ENCODE data around the gene LBHD1. TPM values are rescaled to one million over a fixed set of nuclear protein-coding genes. Genes with fewer than 3 reads are reported as not detected.
A peak's percentile ranks its signal among the peaks of the same experiment; 100 is the strongest.

The LBHD1 gene
- total and polyA plus RNA-seq, 2 of the 13 experiments (the other 11 are each of a cell fraction or from before 2014, with no cell fraction given) = 3.2 to 3.7 TPM

DNA sequence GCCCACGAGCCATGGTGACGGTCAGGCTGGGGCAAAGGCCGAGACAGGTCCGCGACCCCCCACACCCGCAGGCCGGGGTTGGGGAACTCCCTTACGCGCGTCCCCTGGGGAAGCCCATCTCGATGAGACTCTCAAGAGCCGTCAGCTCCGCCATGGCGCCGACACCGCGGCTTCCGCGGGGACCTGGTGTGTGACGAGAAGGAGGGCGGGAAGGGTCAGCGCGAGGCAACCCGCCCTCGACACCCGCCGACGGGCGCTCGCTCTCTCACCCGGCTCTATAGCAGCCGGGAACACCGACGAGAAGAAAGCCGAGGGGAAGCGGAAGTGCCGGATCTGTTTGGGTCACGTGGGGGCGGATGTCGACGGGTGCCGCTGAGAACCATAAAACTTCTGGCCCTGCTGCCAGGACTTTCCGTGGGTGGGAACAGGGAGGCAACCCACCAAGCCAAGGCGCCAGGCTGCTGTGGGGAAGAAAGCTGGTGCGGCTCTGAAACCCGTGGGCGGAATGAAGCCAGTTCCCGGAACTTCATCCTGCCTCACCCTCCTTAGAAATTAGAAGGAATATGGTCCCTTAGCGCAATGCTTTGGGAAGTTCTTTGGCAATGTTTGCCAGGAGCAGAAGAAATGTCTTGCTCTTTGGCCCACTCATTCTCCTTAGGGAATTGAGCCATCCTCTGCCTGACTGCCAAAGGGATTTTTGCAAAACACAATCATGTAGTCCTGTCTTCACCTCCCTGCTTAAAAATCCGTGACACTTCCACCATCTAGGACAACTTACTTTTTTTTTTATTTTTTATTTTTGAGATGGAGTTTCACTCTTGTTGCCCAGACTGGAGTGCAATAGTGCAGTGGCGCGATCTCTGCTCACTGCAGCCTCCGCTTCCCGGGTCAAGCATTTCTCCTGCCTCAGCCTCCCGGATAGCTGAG, 7.0 kb upstream of the LBHD1 start, which contains the start of gene UBXN1 (continued):
- TF ChIP-seq, protein P1, sequence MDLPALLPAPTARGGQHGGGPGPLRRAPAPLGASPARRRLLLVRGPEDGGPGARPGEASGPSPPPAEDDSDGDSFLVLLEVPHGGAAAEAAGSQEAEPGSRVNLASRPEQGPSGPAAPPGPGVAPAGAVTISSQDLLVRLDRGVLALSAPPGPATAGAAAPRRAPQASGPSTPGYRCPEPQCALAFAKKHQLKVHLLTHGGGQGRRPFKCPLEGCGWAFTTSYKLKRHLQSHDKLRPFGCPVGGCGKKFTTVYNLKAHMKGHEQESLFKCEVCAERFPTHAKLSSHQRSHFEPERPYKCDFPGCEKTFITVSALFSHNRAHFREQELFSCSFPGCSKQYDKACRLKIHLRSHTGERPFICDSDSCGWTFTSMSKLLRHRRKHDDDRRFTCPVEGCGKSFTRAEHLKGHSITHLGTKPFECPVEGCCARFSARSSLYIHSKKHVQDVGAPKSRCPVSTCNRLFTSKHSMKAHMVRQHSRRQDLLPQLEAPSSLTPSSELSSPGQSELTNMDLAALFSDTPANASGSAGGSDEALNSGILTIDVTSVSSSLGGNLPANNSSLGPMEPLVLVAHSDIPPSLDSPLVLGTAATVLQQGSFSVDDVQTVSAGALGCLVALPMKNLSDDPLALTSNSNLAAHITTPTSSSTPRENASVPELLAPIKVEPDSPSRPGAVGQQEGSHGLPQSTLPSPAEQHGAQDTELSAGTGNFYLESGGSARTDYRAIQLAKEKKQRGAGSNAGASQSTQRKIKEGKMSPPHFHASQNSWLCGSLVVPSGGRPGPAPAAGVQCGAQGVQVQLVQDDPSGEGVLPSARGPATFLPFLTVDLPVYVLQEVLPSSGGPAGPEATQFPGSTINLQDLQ (CRISPR knock-in tag; IDR thresholded peaks at IDR 0.05) = peak; percentile 29; the same call in 1 of the 2 replicates
- TF ChIP-seq STAG1 (CRISPR knock-in tag; IDR thresholded peaks at IDR 0.05) = no peak
- peak; percentile 10; the same call in 1 of the 2 replicates for TF ChIP-seq KLF12 (CRISPR knock-in tag; IDR thresholded peaks at IDR 0.05; ENCODE audit: borderline replicate concordance)
- TF ChIP-seq, protein P2, sequence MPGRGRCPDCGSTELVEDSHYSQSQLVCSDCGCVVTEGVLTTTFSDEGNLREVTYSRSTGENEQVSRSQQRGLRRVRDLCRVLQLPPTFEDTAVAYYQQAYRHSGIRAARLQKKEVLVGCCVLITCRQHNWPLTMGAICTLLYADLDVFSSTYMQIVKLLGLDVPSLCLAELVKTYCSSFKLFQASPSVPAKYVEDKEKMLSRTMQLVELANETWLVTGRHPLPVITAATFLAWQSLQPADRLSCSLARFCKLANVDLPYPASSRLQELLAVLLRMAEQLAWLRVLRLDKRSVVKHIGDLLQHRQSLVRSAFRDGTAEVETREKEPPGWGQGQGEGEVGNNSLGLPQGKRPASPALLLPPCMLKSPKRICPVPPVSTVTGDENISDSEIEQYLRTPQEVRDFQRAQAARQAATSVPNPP (CRISPR knock-in tag; IDR thresholded peaks at IDR 0.05) = 0 out of 2 replicates have a peak, but pooled peaks have one; percentile 71
- no peak for TF ChIP-seq REL (CRISPR knock-in tag; conservative IDR thresholded peaks at IDR 0.05)
- 0 out of 2 replicates have a peak, but pooled peaks have one; percentile 15 for TF ChIP-seq ZZZ3 (CRISPR knock-in tag; IDR thresholded peaks at IDR 0.05; ENCODE audit: borderline replicate concordance)
- no peak for TF ChIP-seq ZNF674 (CRISPR knock-in tag; IDR thresholded peaks at IDR 0.05; ENCODE audit: low read depth)
- TF ChIP-seq JUNB (CRISPR knock-in tag; IDR thresholded peaks at IDR 0.05; ENCODE audit: borderline replicate concordance) = no peak
- peak; percentile 64; the same call in 1 of the 2 replicates for TF ChIP-seq ZNF558 (CRISPR knock-in tag; IDR thresholded peaks at IDR 0.05; ENCODE audit: borderline replicate concordance)
- no peak for TF ChIP-seq NFE2L2 (IDR thresholded peaks at IDR 0.05; ENCODE audit: low read length)
- TF ChIP-seq ATM (IDR thresholded peaks at IDR 0.05; ENCODE audit: borderline replicate concordance) = no peak
- no peak for TF ChIP-seq ZNF530 (CRISPR knock-in tag; IDR thresholded peaks at IDR 0.05; ENCODE audit: low read depth)
- peak; percentile 96 for TF ChIP-seq KDM5A (IDR thresholded peaks at IDR 0.05; ENCODE audit: borderline replicate concordance, low read length)
- TF ChIP-seq, protein P3, sequence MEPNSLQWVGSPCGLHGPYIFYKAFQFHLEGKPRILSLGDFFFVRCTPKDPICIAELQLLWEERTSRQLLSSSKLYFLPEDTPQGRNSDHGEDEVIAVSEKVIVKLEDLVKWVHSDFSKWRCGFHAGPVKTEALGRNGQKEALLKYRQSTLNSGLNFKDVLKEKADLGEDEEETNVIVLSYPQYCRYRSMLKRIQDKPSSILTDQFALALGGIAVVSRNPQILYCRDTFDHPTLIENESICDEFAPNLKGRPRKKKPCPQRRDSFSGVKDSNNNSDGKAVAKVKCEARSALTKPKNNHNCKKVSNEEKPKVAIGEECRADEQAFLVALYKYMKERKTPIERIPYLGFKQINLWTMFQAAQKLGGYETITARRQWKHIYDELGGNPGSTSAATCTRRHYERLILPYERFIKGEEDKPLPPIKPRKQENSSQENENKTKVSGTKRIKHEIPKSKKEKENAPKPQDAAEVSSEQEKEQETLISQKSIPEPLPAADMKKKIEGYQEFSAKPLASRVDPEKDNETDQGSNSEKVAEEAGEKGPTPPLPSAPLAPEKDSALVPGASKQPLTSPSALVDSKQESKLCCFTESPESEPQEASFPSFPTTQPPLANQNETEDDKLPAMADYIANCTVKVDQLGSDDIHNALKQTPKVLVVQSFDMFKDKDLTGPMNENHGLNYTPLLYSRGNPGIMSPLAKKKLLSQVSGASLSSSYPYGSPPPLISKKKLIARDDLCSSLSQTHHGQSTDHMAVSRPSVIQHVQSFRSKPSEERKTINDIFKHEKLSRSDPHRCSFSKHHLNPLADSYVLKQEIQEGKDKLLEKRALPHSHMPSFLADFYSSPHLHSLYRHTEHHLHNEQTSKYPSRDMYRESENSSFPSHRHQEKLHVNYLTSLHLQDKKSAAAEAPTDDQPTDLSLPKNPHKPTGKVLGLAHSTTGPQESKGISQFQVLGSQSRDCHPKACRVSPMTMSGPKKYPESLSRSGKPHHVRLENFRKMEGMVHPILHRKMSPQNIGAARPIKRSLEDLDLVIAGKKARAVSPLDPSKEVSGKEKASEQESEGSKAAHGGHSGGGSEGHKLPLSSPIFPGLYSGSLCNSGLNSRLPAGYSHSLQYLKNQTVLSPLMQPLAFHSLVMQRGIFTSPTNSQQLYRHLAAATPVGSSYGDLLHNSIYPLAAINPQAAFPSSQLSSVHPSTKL (CRISPR knock-in tag; IDR thresholded peaks at IDR 0.05) = peak; percentile 70; the same call in 1 of the 2 replicates
- TF ChIP-seq, protein P4, sequence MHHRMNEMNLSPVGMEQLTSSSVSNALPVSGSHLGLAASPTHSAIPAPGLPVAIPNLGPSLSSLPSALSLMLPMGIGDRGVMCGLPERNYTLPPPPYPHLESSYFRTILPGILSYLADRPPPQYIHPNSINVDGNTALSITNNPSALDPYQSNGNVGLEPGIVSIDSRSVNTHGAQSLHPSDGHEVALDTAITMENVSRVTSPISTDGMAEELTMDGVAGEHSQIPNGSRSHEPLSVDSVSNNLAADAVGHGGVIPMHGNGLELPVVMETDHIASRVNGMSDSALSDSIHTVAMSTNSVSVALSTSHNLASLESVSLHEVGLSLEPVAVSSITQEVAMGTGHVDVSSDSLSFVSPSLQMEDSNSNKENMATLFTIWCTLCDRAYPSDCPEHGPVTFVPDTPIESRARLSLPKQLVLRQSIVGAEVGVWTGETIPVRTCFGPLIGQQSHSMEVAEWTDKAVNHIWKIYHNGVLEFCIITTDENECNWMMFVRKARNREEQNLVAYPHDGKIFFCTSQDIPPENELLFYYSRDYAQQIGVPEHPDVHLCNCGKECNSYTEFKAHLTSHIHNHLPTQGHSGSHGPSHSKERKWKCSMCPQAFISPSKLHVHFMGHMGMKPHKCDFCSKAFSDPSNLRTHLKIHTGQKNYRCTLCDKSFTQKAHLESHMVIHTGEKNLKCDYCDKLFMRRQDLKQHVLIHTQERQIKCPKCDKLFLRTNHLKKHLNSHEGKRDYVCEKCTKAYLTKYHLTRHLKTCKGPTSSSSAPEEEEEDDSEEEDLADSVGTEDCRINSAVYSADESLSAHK (CRISPR knock-in tag; IDR thresholded peaks at IDR 0.05; ENCODE audit: borderline replicate concordance) = 0 out of 2 replicates have a peak, but pooled peaks have one; percentile 67
- TF ChIP-seq ZNF782 (CRISPR knock-in tag; IDR thresholded peaks at IDR 0.05; ENCODE audit: borderline replicate concordance) = peak; percentile 75; the same call in 1 of the 2 replicates
- TF ChIP-seq ZNF30 (CRISPR knock-in tag; IDR thresholded peaks at IDR 0.05) = no peak

All from HepG2 (cell line).